ENCODE data around the gene HSF2.
A peak's percentile ranks its signal among the peaks of the same experiment; 100 is the strongest.

The HSF2 gene

DNA sequence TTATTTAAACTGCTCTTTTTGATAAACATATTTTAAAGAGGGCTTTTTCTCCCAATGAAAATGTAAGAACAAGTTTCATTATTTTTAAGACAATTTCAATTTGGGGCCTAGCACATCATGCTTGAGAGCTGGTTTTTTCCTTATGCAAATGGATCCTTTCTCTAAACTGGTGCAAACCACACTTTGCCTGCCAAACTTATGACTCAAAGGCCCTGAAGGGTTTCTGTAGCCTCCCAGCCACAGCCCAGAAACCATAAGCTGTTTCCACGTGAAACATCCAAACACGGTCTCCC, 451 bp upstream of the HSF2 start:
- no peak for DNase-seq

DNA sequence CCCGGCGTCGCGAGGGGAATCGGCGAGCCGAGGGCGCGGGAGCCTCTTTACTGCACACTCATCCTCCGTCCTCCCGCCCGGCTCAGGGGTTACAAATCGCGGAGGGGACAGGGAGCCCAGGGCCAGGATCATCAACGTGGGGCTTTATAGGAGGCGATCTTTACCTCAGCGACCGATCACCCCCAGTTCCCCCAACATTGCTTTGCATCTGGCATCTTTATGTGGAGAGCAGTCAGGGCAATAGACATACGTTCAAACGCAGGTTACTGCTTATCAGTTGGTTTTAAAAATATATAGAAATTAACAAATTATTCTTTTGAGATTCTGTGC, 634 bp downstream of the HSF2 start:
- peak in 6 of 51 donors; percentile 16 to 42 (median 31) for DNase-seq

DNA sequence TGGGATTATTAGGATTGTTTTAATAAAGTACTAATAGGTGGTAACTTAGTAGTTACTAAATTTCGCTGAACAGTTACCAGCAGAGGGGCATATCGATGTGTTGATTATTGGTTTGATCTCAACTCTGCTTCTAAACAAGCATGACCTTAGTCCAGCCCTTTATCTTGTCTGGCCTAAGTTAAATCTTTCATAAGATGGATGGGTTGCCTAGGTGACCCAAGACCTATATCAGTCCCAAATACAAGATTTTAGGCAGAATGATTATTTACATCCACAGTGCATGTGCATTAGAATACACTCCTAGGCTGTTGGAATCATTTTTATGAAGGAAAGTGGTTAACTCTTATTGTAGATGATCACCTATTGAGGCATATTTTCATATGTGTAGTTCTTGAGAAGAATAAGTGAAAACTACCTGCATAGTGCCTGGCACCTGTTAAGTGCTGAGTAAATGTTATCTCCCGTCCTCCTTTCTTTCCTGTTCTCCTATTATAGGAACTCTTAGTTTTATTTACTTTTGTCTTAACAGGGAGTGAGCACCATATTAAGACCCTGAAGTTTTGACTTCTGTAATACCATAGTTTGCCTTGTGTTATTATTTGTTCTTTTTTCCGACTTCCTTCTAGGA, 1.1 kb downstream of the HSF2 start:
- peak in 1 of 51 donors; percentile 6 for DNase-seq

DNA sequence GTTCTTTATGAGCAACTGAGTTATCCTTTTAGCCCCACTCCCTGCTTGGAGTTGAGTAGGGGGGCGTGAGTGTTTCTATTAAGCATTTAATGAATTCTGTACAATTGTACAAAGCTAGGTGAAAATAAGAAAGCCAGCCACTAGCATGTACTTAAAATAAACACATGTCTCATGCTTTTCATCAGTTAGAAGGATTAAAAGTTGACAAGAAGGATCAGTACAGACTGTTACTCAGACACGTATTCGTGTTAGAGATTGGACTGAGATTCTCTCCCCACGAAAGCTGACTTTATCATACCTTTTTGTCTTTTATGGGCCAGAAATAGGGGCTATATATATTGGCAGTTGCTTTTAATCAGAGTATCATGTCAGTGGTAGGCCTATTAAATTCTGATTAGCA, 1.7 kb downstream of the HSF2 start:
- no peak for DNase-seq

DNA sequence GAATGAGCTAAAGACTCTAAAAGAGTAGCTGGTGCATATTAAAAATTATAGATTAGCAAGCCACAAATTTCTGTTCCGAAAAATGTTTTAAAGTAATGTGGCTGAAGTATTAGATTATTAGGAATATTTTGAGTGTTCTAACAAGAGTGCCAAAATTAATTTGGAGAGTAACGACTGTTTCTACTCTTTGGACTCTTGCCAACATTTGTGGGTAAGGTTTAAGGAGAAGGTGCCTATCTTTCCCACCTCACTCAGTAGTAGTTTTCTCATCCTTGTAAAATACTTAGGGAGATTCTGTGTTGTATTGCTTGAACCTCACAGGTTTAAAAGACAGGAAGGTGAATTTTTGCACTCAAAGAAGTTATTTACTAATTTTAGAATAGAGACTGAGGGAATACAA, 5.0 kb downstream of the HSF2 start:
- DNase-seq = no peak

DNA sequence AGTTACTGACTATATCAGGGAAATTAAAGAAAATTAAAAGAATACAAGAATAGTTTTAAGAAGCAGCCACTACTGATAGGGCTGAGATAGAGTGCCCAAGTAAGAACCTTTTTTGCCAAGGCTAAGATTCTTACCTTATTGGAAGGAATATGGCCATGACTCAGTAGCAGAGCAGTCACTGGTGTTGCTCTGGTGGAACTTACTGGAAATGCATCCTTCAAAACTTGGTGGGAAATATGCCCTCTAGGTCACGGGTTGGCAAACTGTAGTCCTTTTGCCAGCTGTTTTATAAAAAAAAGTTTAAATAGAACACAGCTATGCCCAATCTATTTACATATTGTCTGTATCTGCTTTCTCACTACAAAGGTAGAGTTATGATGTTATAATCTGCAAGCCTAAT, 6.0 kb downstream of the HSF2 start:
- DNase-seq = no peak

DNA sequence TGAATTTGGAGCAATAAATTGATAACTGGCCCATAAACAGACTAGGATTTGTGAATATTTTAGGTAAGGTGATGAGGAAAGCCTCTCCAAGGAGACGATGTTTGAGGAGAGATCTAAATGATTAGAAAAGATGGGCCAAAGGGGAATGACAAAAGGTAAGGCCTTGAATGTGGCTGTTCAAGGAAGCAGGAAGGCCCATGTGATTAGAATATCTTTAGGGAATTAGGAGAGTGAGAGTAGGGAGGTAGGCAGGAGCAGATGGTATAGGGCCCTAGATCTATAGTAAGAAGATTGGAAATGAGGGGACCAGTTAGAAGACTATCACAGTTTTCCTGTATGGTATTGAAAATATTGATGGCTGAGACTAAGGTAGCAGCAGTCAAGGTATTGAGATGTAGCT, 6.7 kb downstream of the HSF2 start:
- no peak for DNase-seq

DNA sequence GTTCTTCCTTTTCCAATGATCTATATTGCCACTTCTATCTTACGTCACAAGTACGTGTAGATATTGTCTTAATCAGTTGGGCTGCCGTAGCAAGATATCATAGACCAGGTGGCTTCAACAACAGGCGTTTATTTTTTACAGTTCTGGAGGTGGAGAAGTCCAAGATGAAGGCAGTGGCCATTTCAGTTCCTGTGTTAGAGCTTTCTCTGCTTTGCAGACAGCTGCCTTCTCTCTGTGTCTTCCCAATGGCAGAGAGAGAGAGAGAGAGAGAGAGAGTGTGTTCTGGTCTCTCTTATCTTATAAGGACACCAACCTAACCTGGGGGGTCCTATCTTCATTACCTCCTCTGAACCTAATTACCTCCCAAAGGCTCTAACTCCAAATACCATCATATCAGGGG, 8.3 kb downstream of the HSF2 start:
- no peak for DNase-seq

DNA sequence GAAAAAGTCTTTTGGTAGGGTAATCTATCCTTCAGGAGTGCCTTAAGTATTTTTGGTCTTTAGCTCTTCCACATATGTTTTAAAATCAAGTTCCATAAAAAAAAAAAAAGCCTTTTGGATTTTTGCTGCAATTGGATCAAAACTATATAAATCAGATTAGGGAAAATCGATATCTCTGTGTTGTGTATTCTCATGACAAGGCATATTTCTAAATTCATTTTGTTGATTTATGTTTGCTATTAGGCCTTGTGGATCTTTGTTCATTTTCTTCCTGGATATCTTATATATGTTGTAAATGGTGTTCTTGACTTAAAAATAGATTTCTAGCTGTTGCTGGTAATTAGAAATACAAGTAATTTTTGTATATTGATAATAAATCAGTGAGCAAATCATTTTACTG, 8.8 kb downstream of the HSF2 start:
- DNase-seq = no peak

DNA sequence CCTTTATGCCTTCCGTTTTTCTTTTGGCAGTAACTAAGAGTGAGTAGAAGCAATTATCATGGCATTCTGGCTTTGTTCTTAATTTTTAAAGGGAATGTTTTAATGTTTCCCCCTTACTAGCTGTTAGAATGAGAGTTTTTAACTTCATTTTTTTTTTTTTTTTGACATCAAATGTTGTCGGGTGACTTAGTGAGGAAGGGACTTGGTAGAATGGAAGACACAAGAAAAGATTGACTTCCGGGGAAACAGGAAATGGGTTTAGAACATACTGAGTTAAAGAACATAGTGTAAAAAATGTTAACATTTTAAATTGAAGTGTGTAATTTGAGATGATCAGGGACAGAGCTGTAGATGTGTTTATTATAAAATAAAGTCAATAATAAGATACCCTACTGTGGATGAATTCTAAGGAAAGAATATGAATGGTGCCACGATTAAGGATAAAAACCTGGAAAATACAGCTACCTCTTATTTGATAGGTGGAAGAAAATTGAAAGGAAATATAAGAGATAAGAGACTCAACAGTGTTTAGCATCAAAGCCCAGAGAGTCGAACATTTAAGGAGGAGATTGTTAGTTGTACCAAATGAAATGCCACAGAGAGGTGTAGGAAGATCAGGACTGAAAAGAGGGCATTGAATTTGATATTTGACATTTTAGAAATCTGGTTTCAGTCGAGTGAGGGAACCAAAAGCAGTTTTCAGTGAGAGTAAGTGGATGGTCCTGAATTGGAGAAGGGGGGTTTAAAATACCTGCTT, 9.4 kb downstream of the HSF2 start:
- DNase-seq = no peak

DNA sequence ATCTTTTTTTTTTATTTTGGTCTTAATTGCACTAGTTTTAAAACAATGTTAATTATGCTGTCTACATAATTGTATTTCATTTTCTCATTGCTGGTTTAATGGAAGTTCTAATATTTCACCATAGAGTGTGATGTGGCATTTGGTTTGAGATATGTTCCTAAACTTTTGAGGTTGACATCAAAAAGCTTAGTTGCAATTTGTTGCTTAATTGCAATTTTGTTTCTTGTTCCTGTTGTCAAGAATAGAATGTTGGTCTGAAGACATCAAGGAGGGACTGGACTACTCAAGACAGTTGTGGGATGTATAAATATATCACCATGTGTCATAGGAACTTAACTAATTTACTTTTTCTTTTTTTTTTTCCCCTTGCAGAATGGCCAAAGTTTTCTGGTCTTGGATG, 12.5 kb downstream of the HSF2 start:
- DNase-seq = no peak

DNA sequence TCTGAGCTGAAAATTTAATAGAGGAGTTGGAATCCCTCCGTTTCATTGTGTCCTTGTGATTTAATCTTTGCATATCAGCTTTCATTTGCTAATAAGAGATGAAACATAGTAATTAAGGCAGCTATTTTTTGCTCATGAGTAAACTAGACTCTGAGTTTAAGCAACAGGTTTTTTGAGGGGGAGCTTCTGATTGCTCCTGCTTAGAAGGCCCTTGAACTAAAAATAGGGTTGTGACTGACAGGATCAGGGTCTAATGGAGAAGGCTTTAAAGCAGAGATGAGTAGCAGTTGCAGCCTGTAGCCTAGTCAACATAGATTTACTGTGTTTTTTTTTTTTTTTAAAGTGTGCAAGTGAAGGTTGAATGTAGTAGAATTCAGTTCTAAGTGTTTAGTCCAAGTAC, 17.4 kb downstream of the HSF2 start:
- DNase-seq = no peak

DNA sequence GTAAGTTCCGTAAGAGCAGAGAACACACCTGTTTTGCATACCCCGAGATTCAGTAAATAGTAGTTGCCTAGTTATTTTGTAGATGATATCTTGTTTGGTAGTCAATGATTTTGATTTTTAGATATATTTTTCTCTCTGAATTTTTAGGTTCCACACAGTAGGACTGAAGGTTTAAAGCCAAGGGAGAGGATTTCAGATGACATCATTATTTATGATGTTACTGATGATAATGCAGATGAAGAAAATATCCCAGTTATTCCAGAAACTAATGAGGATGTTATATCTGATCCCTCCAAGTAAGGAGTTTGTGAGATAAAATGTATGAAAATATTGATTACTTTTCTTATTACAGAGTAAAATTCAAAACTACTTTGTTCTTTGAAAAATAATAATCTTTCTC, 22.6 kb downstream of the HSF2 start:
- no peak for DNase-seq

DNA sequence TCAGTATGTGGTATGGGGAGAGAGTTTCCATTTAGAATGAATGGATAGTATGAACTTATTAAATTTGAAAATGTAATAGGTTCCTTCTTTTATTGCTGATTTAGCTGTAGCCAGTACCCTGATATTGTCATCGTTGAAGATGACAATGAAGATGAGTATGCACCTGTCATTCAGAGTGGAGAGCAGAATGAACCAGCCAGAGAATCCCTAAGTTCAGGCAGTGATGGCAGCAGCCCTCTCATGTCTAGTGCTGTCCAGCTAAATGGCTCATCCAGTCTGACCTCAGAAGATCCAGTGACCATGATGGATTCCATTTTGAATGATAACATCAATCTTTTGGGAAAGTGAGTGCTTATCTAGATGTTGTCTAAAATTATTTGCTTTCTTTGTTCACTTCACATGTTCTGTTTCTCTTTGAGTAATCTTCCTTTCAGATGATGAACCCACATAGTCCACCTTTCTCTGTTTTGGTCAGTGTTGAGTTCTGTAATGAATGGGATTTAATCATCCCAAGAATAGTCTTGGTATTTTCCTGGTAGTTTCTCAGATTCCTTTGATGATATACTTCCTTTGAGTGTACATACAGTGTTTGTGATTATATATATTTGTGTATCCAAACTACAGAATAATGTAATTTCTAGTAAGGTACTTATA, 23.3 kb downstream of the HSF2 start:
- DNase-seq = no peak

DNA sequence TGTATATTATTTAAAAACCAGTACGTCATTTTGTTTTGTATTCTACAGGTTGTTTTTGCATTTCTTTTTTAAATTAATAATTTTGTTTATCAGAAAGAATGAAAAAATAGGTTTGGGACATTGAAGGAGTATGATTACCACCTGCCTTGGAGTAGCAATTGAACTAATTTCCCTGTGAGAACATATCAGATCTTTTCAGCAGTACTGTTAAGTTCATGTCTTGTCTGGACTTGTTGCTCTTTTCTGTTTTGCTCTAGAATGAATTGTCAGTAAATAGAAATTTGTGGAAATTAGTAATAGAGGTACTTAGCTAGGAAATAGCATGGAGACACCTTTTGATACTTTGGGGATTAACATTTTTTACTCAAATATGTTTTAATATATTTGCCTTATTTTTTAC, 24.3 kb downstream of the HSF2 start:
- no peak for DNase-seq

DNA sequence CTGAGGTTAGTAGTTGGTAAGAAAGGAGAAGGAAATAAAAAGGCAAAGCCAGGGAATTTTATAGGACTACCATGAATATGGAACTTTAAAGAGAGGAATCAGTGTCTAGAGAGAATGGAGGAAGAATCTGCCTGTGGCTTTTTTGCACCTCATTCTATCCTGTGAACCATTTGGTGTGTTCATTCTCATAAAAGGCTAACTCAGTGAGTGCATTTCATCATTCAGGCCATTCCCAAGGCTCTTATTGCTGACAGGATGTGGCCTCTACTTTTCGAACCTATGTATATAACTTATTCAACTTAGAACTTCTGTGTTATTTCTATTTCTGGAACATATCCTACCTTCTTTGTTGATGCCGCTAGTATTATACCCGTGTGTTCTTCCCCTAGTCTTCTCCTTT, 27.1 kb downstream of the HSF2 start:
- no peak for DNase-seq

DNA sequence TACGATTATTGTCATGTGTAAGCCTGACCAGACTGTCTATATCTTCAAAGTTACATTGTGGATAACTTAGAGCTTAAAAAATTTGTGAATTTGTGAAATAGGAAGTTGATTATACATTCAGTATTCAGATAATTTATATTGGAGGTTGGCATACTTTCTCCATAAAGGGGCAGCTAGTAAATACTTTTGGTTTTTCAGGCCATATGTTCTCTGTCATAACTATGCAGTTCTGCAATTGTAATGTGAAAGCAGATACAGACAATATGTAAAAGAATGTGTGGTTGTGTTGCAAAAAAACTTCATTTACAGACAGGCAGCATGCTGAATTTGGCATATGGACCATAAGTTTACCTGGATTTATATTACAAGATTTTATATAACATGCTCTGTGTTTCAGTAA, 29.3 kb downstream of the HSF2 start:
- no peak for DNase-seq

DNA sequence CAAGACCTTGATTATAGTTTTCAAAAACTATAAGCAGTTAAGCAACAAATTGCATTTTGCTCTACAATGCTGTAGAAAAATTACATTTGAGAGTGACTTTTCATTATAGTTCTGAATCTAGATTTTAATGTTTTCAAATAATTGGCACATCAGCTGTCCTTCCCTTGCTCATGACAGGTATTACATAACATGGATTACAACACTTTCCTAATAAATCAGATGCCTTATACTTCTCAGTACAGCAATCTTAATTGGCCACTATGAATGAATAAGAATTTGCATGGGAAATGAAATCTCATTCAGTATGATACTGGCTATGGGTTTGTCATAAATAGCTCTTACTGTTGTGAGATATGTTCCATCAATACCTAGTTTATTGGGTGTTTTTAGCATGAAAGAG, 29.9 kb downstream of the HSF2 start:
- DNase-seq = no peak

DNA sequence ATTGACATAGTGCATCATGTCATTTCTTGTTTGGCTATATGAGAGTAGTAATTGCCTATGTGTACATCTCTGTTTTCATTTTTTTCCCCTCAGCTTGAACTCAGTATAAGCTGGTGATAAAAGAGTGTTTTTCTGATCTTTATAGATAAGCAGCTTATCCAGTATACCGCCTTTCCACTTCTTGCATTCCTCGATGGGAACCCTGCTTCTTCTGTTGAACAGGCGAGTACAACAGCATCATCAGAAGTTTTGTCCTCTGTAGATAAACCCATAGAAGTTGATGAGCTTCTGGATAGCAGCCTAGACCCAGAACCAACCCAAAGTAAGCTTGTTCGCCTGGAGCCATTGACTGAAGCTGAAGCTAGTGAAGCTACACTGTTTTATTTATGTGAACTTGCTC, 32.3 kb downstream of the HSF2 start:
- DNase-seq = no peak

DNA sequence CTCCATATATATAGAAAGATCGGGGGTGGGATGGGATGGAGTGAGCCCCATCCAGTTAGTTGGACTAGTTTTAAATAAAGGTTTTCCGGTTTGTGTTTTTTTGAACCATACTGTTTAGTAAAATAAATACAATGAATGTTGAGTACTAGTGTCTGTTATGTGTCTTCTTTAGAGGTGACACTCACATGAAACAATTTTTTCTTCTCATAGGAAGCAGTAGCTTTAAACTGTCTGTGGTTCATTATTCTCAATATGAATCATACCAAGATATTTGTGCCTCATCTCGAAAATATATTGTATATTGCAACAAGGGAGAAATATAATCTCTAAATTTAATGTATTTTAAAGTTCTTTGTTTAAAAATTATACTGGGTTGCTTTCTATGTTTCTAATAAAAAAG, 33.4 kb downstream of the HSF2 start:
- DNase-seq = no peak

DNA sequence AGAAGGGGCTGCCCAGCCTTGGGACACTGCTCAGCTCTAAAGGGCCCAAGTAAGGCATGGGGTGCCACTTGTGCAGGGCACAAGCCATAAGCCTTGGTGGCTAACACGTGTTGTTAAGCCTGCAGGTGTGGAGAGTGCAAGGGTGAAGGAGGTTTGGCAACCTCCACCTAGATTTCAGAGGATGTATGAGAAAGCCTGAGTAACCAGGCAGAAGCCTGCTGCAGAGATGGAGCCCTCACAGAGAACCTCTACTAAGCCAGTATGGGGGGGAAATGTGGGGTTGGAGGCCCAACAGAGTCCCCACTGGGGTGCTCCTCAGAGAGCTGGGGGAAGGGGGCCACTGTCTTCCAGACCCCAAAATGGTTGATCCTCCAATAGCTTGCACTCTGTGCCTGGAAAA, 39.5 kb downstream of the HSF2 start:
- DNase-seq = no peak

DNA sequence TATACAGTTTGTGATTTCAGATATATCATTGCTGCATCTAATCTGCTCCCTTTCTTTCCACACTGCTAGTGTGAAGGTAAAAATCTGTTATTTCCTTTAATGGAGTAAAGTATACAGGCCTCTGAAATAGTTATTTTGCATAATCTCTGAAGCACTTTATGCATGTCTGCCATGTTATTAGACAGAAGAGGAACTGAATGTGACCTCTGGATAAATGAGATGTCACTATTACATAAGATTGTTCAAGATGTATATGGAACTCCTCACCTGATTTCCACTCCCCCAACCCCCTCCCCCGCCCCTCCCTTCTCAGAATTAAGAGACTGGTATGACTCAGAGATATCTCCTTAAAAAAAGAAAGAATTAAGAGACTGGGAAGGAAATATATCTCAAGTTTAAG, 45.8 kb downstream of the HSF2 start:
- no peak for DNase-seq

DNA sequence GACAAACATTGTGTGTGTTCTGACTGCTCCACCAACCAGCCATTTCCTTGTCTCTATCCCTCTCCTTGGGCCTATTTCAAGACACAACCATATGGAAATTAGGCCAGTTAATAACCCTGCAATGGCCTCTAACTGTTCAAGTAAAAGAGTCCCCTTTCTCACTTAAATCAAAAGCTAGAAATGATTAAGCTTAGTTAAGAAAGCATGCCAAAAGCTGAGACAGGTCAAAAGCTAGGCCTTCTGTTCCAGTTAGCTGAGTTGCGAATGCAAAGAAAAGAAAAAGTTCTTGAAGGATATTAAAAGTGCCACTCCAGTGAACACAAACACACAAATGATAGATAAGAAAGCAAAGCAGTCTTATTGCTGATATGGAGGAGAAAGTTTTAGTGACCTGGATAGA, 49.6 kb downstream of the HSF2 start:
- DNase-seq = no peak

DNA sequence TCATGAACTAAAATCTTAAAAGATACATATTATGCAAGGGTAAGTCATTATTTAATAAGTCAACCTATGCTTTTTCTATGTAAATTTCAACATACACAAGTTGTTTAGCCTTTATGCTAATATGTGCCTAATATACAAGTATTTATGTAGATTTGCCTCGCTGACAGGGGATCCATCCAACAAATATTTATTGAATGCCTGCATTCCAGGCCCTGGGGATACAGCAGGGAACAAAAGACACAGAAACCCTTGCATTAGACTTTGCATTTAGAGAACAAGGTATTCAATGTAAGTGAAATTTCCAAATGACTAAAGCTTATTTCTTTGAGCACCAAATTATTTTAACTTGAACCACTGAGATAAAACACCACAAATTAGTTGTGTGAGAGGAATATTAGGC, 53.1 kb downstream of the HSF2 start:
- DNase-seq = no peak

Measured in hypothalamus (tissue), 51 donors.